ENCODE results near the gene C3orf20.

DNA sequence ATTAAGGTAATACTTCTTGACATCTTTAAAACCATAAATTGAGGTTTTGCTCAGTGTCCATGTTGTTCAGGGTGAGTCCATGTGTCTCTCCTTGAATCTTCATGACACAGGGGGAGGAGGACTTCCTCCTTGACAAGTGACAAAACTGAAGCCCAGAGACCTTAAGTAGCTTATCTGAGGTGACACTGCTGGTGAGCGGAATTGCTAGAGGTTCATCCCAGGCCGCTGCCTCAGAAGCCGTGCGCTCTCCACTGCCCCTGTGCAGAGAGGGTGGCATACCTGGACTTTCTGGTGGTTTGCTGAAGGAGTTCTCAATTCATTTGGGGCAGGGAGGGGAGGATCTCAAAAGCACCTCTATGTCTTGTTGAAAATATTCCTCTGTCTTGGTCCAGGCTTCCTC lies 46.5 kb upstream of the C3orf20 start:
- no peak for TF ChIP-seq POLR2A (IDR thresholded peaks at IDR 0.05; ENCODE audit: low read length)
- TF ChIP-seq GATA1 (IDR thresholded peaks at IDR 0.05; ENCODE audit: low read depth, low read length), result no peak

All from erythroblast (primary cell).